NCI-H2081 treated with DMSO at 0.1 percent for 48 hours (cell line): ENCODE data around the gene JADE3.

Source experiments
- DNase-seq: peaks from one replicate; lab custom pipeline; 2025; lab: John Stamatoyannopoulos, UW

The JADE3 gene

DNA sequence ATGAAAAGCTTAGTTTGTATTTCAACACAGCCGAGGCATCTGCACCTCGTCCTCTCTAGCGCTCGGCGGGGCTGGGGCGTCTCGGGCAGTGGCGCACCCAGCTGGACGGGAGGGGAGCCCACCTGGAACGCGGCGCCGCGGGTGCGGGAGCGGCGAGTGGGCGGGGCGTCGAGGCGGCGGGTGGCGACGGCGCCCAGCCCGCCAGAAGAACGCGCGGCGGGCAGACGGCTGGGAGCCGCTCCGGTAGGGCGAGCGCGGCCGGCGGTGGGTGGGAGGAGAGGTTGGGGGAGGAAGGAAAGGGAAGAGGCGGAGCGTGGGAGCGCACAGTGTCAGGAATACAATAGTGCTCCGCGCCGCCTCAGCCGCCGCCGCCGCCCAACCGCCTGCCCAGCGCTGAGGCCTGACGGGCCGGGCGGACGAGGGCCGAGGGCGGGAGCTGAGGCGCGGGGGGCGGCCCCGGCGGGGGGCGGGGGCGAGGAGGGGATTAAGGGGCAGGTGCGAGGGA lies at the start of gene JADE3:
JADE3 (plus strand) TSS at position 324 of the 505 bp plus-strand sequence. CDS start 72,474 bp downstream, outside the sequence.
- DNase-seq, result peak; percentile 23

DNA sequence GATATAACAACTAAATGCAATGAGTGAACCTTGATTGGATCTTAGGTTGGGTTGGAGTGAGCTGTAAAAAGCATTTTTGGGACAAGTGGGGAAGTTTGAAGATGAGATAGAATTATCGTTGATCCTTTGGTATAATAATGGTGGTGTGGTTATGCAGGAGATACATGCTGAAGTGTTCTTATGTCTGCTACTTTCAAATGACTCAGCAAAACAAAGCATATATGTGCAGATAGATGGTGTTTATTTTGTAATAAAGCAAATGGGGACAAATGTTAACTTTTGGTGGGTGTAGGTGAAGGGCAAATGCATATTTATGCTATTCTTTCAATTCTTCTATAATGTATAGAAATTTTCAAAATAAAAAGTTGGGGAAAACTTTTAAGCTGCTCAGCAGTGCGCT lies 49.1 kb upstream of the JADE3 start:
- no peak for DNase-seq

DNA sequence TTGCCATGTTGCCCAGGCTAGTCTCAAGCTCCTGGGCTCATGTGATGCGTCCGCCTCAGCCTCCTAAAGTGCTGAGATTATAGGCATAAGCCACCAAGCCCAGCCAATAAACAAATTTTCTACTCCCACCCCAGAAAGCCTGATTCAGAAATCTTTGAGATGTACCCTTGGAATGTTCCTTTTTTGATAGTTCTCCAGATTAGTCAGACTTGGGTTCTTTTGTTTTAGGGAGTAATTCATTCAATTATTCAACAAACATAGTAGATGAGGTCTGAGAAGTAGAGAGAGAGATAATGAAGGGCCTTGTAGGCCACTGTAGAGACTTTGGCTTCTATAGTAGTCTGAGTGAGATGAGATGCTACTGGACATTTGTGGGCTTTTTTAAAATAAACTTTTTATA lies 47.6 kb upstream of the JADE3 start:
- DNase-seq, result no peak

DNA sequence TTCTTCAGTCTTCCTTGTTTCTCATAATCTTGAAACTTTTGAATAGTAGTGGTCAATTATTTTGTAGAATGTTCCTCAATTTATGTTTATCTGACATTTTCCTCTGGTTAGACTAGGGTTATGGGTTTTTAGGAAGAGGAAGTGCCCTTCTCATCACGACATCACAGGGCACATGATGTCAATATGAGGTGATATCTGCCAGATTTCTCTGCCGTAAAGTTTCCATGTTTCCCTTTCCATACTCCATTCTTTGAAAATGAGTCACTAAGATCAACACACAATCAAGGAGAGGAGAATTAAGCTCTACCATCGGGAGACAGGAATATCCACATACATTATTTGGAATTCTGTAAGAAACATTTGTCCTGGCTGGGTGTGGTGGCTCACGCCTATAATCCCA lies 46.9 kb upstream of the JADE3 start:
- no peak for DNase-seq

DNA sequence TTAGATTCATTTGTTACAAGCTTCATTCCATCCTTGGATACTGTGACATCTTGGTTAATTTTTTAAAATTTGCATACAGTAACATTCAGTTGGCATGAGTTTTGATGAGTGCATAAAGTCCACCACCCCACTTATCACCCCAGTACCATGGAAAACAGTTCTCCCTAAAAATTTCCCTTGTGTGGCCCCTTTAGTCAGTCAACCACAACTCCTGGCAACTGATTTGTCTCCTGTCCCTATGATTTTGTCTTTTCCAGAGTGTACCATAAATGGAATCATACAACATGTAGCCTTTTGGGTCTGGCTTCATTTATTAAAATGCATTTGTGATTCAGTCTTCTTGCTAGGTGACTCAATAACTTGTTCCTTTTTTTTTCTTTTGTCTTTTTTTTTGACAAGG lies 45.5 kb upstream of the JADE3 start:
- DNase-seq, result no peak

DNA sequence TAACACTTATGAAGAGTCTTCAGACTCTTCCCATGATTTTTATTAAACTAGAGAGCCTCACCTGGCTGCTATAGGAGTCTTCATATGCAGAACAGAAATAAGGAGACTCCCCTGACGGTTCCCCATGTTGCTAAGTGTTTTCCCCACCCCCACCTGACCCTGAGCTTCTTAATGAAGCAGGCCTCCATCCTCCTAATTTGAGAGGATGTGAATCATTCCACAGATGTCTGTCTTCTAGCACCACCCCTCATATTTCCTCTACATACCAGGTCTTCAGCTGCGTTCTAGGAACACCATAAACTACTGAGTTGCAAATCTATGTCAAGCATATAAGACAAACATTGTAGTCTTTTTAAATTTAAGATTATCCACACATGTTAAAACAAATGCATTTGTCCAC lies 38.5 kb upstream of the JADE3 start:
- DNase-seq, result no peak

DNA sequence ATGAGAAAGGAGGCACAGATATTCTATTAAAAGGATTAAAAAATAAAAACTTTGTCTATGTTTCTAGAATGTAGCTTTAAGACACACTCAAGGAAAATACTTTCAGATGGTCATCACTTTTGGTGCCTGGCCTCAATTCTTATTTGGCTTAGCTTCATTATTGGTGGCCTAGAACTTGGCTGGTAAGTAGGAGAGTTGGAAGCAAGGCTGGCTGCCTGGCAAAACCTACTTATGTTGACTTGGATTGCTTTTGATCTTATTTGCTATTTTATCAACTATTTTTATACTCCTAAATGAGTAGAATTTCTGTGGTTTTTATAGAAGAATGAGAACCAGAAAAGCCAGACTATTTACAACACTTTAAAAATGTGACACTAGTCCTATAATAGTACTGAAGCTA lies 35.3 kb upstream of the JADE3 start:
- no peak for DNase-seq

DNA sequence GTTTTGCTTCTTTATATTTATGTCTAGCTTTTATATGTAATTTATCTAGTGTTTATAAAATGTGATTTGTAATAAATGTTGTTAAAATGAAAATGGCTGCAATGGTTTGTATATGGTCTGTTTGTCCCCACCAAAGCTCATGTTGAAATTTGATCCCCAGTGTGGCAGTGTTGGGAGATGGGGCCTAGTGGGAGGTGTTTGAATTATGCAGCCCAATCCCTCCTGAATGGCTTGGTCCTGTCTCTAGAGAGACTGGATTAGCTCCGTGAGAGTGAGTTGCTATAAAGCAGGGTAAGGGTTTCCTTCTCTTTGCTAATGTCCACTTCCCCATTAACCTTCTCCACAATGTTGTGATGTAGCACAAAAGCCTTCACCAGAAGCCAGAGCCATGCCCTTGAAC lies 30.0 kb upstream of the JADE3 start:
- DNase-seq, result no peak

DNA sequence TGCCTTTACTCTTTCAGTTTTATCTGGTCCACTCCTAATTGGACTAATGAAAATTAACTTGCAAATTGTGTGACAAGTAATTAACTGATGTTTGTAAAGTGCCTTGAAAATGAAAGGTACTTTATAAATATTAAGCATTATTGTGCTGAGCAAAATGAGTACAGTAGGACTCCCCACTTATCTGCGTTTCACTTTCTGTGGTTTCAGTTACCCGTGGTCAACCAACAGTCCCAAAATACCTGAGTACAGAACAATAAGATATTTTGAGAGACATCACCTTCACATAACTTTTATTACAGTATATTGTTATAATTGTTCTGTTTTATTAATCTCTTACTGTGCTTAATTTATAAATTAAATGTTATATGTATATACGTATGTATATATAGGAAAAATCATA lies 27.4 kb upstream of the JADE3 start:
- no peak for DNase-seq

DNA sequence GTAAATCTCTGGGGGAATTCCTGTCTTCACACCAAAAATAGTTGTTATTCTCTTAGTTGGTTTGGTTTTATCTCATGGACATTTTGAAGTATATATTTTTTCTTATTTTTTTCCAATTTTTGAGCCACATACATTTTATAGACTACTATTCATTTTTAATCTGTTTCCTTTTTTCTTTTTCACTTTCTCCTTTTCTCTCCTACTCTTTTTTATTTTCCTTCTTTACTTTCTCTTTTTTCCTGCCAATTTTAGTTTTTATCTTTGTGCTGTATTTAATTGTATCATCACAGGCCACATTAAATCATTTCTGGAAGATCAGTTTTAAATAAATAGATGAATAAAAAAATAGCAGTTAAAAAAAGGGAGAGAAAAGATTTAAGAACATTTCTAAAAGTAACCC lies 14.0 kb upstream of the JADE3 start:
- no peak for DNase-seq

DNA sequence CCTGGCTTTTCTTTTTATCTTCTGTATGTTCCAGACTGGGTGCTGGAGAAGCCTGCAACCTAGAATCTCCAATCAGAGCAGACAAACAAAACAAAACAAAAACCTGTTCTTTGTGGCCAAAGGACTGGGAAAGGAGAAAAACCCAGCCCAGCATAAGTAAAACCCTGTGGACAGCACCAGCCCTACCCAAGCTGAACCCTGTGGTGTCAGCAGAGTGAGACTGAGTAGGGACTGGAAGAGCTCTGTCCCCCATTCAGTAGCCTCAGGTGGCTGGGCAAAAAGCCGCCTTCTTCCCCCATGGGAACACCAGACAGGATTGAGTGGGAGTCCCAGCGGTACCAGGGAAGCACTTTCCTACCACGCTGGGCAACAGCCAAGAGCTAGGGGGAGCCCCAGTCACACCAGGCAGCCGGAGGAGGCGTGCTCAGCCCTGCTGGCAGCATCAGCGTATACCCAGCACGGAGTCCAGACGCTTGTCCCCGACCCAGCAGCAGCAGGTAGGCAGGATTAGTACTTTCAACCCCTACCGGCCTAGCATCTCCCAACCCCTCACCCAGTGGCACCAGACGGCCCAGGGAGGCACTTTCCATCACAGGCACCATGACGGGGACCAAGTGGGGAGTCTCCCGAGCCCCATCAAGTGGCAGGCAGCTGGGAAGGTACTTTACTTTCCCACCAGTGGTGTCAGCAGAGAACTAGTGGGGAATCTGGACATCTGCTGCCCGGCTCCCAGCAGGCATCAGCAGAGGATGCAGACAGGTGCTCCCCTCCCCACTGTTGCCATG lies 8.6 kb upstream of the JADE3 start:
- peak; percentile 35 for DNase-seq

DNA sequence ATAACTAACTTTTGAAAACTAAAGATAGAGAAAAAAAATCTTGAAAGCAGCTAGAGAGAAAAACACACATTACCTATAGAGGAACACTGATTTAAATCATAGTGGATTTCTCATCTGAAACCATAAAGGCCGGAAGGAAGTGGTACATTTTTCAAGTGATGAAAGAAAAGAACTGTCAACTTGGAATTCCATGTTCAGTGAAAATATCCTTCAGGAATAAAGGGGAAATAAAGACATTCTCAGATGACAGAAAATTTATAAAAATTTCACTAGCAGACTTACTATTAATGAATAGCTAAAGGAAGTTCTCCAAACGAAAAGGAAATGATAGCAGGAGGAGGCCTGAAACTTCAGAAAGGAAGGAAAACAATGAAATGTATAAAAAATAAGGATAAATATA lies 7.6 kb upstream of the JADE3 start:
- no peak for DNase-seq

DNA sequence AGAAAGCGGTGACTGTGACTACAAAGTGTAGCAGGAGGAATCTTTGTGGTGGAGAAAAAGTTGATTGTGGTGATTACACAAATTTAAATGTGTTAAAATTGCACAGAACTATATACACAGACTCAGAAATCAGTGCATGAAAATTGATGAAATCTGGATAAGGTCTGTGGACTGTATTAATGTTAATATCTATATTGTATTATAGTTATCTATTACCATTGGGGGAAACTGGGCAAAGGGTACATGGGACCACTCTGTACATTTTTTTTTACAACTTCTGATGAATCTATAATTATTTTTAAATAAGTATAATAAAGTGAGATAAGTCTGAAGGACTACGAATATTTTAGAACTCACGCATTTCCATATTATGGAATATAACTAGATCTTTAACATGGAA lies 1.8 kb upstream of the JADE3 start:
- DNase-seq, result no peak

DNA sequence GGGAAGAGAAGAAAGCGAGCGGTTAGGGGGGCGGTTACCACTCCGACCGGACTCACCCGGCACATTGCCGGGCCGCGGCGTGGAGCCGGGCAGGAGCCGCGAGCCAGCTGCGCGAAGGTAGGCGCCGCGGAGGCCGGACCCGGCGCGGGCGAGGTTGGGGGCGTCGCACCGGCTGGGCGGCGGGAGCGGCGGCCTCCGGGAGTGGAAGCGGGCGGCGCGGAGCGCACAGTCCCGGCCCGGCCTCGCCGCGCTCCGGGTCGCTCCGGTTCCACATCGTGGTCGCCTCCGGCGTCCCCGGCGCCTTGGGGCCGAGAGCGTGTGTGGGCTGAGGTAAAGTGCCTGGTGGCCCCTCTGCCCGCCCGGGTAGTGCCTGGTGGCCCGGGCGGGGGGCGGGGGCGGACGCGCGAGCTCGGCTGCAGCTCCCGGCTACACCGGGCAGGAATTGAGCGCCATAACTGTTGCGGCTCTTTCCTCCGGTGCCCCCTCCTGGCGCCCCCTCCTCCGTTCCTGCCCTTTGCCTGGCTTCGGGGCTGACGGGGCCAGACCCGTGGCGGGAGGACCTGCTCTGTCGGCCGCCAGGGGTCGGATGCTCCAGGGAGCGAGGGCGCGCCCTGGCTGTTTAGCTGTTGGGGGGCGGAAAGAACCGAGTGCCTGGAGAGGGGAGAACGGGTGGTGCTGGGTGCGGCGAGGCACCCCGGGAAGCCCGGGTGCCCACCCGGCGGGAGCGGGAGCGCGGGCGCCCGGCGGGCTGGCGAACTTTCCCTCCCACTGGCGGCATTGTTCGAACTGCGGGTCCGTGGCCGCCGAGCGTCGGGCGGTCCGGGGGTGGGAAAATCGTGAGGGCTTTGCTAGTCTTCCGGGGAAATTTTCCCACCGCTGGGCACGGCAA lies 626 bp downstream of the JADE3 start:
- DNase-seq, result no peak

DNA sequence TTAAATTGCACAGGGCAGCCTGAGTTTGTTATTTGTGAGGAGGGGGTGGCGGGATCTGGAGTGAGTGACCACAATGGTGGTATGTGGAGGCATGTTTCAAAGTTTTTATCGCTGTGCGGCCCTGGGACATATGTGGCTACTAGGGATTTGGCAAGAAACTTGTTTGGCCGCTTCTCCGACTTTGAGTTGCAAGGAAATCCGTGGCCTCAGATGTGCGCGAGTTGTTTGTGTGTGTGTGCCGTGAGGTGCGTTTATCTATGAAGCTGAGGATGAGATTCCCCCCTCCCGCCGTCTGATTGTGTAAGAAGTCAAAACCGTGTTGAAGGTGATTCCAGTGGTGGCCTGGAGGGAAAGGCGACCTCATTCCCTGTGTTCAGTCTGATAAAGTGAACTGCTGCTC lies 1.4 kb downstream of the JADE3 start:
- DNase-seq, result no peak

DNA sequence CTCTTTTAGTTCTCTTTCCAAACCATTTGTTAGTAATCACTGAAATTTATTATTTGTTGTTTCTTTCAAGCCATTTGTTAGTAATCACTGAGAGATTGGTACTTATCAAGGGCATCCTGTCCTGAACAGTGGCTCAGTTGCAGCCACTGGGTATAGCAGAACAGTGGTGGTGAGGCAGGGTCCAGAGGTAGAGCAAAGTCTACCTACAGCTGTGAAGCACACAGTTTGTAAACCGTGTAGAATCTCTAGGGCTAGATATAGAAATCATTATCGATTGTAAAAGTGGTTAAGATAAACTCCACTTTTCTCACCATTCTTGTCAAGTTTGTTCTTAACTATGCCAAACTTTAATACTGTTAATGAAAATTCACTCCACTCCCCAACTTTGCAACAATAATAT lies 4.1 kb downstream of the JADE3 start:
- no peak for DNase-seq

DNA sequence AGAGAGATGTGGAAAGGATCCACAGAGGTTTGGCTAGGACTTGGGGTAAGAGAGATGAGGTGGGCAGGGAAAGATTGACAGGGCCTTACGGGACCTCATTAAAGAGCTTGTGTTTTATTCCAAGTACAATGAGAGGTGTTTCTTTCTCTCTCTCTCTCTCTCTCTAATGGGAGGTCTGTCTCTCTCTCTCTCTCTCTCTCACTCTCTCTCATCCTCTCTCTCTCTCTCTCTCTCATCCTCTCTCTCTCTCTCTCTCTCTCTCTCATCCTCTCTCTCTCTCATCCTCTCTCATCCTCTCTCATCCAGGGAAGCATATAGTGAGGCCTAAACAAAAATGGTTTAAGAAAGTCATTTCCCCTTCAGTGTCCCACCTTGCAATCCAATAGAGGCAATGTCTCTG lies 5.4 kb downstream of the JADE3 start:
- no peak for DNase-seq

DNA sequence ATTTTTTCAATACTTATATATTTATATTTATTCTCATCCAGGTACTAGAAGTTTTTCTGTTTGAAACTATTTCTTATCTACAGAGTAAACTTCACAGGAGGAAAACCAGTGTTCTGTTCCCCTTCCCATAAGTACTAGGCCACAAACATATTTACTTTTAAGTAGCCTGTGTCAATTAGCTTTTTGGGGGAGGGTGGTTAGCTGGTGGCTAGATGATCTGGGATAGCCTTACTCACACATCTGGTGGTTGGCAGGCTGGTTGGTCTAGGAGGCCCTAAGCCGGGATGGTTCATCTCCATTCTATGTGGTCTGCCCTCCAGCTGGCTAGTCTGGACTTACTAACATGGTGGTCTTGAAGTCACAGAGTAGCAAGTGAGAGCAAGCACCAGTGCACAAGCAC lies 6.2 kb downstream of the JADE3 start:
- no peak for DNase-seq

DNA sequence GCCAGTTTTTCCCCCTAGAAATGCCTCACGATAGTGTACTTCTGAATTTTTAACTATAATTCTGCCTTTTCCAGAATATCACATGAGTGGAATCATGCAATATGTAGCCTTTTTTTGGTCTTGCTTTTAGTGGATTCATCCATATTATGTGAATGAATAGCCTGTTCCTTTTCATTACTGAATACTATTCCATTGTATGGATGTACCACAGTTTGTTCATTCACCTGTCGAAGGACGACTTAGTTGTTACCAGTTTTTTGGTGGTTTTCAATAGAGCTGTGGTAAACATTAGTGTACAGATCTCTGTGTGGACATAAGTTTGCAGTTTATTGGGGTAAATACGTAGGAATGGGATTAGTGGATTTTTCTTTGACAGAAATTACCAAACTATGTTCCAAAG lies 8.0 kb downstream of the JADE3 start:
- DNase-seq, result no peak

DNA sequence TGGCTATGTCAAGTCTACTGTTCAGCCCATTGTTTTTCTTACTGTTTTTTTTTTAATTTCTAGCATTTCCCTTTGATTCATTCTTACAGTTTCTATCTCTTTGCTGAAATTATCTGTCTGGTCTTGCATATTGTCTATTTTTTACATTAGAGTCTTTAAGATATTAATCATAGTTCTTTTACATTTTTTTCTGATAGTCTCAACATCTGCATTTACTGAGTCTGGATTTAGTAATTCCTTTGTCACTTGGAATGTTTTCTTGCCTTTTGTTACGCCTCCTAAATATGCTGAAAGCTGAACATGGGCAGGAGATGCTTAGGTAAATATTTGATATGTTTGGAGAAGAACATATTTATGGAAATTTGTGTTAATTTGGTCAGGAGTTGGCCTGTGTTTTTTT lies 10.4 kb downstream of the JADE3 start:
- DNase-seq, result no peak

DNA sequence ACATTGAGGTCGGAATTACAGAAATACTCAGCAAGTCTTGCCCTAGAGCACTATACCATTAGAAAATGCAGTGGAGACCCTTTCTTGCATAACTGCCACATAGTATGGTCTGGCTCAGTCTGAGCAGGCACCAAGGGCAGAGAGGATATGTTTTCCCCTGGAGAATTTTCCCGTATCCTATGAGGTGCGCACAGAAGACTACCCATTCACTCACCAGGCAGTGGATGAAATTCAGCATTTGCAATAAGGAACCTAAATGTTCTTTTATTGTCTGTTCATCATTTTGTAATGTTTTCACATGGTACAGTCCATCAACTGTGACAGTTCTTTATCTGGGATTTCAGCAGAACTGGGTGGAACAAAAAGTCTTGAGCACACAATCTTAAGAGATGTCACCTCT lies 15.5 kb downstream of the JADE3 start:
- no peak for DNase-seq

DNA sequence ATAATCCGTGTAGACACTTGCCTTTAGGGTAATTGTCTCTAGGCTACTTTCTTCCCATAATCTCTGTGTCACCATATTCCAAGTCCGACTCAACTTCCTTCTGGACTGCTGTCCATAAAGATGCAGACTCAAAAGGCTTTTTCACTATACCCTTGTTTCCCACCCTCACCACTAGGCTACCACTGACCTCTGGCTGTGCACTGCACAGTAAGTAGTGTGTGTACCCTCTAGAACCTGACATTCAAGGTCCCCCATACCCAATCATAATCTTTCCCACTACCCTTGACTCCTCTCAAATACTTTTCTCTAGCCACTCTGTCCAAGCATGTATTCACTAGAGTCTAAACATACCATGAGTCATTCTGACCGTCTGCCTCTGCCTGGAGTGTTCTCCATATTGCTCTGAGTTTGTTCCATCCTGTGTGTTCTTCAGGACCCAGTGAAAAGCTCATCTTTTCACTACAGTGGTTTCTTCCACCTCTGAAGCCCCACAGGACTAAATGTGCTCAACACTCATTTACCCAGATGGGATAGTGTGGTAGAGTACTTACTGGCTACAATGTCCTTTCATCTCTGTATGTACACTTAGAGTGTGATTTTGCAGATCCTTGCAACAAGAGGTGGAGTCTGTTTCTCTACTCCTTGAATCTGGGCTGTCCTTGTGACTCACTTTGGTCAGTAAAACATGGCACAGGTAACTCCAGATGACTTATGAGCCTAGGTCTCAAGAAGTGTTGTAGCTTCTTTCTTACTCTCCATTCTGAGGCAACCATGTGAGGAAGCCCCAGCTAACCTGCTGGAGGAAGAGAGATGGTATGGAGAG lies 17.4 kb downstream of the JADE3 start:
- no peak for DNase-seq
